Gastroesophageal sphincter (tissue), 3 donors: ENCODE data around the gene TPBG.

Source experiments
- CTCF ChIP-seq, 4 experiments: fragments of 200-600 bp in 2 of 4; fragments of 450-650 bp in 2 of 4; sonication (generic) in 1 of 4; IDR thresholded peaks; one replicate each; pipeline ENCODE4 v1.5.1; 2017 to 2019; ENCODE audit warnings: antibody characterized with exemption in 4 of 4, mild to moderate bottlenecking in 2 of 4, moderate library complexity in 2 of 4
- POLR2A ChIP-seq, 2 donors: fragments of 450-650 bp; IDR thresholded peaks; one replicate each; pipeline ENCODE4 v1.6.1; 2017; ENCODE audit warnings: antibody characterized with exemption in 2 of 2, mild to moderate bottlenecking in 2 of 2, moderate library complexity in 1 of 2

- TF ChIP-seq POLR2A (IDR thresholded peaks at IDR 0.05) (no peak), CTCF (IDR thresholded peaks at IDR 0.05) (no peak)
Observed at GRCh38 chr6:82329766-82330165, 33.9 kb upstream of the TPBG start.
